Measurements from ENCODE around the gene FUT2. TPM values are rescaled to one million over a fixed set of nuclear protein-coding genes. Genes with fewer than 3 reads are reported as not detected.

The FUT2 gene
- total RNA-seq: not detected in 2 replicates

GRCh38 chr19:48695743-48696352 lies at the start of gene FUT2:
TSS of gene FUT2 (plus strand) at chr19:48695971. CDS start at chr19:48702957, 6,986 bp downstream.

GRCh38 chr19:48646001-48646721 lies 49.6 kb upstream of the FUT2 start, which contains the start of gene CA11:
TSS of gene CA11 (minus strand) at chr19:48646187. CDS start at chr19:48645632, 555 bp downstream.

GRCh38 chr19:48672994-48673393 lies 22.8 kb upstream of the FUT2 start, which contains the start of gene NTN5:
TSS of gene NTN5 (minus strand) at chr19:48673017. CDS start at chr19:48670986, 2,031 bp downstream.

GRCh38 chr19:48719263-48720171 lies 23.7 kb downstream of the FUT2 start, which contains the start of gene MAMSTR:
TSS of gene MAMSTR (minus strand) at chr19:48719725. CDS start at chr19:48719031, 694 bp downstream.

GRCh38 chr19:48740164-48740972 lies 44.6 kb downstream of the FUT2 start, which contains the start of gene RASIP1:
TSS of gene RASIP1 (minus strand) at chr19:48740610. CDS start at chr19:48740282, 328 bp downstream.

GRCh38 chr19:48746738-48747575 lies 51.2 kb downstream of the FUT2 start, which contains the start of gene IZUMO1:
TSS of gene IZUMO1 (minus strand) at chr19:48746909. CDS start at chr19:48745859, 1,050 bp downstream.

GRCh38 chr19:48752496-48753365 lies 57.0 kb downstream of the FUT2 start, which contains the start of gene FUT1:
TSS of gene FUT1 (minus strand) at chr19:48752641. CDS start at chr19:48751281, 1,360 bp downstream.

GRCh38 chr19:48755084-48755641 lies 59.4 kb downstream of the FUT2 start, which contains the start of gene FGF21:
TSS of gene FGF21 (plus strand) at chr19:48755524. CDS start at chr19:48756237, 713 bp downstream.

Other genes with a start within 250 kb of the FUT2 start
- 22.2 and 29.3 TPM in 2 replicates for gene GRWD1, start 250.0 kb upstream of the FUT2 start, total RNA-seq
- 0.65 and 1.1 TPM in 2 replicates for gene KCNJ14, start 240.4 kb upstream of the FUT2 start, total RNA-seq
- gene CYTH2, start 226.6 kb upstream of the FUT2 start, total RNA-seq: 24.0 and 33.6 TPM in 2 replicates
- gene LMTK3, start 184.1 kb upstream of the FUT2 start, total RNA-seq: 0.33 and 0.89 TPM in 2 replicates
- not detected in 2 replicates for gene SULT2B1, start 143.8 kb upstream of the FUT2 start, total RNA-seq
- gene SPACA4, start 89.2 kb upstream of the FUT2 start, total RNA-seq: not detected in 2 replicates
- 0.23 and 0.52 TPM in 2 replicates for gene FAM83E, start 80.9 kb upstream of the FUT2 start, total RNA-seq
- 1,103 and 1,191 TPM in 2 replicates for gene RPL18, start 76.8 kb upstream of the FUT2 start, total RNA-seq
- 8.7 and 13.1 TPM in 2 replicates for gene SPHK2, start 76.5 kb upstream of the FUT2 start, total RNA-seq
- 7.4 and 7.8 TPM in 2 replicates for gene DBP, start 58.6 kb upstream of the FUT2 start, total RNA-seq
- 0.99 and 1.6 TPM in 2 replicates for gene CA11, start 49.8 kb upstream of the FUT2 start, total RNA-seq
- gene NTN5, start 23.0 kb upstream of the FUT2 start, total RNA-seq: 0.43 and 0.46 TPM in 2 replicates
- gene MAMSTR, start 23.8 kb downstream of the FUT2 start, total RNA-seq: 0.65 and 0.69 TPM in 2 replicates
- gene RASIP1, start 44.6 kb downstream of the FUT2 start, total RNA-seq: 0.52 and 1.0 TPM in 2 replicates
- gene IZUMO1, start 50.9 kb downstream of the FUT2 start, total RNA-seq: 0.07 TPM in 1 of 2 replicates, not detected in the other
- 0.13 TPM in 2 replicates for gene FUT1, start 56.7 kb downstream of the FUT2 start, total RNA-seq
- not detected in 2 replicates for gene FGF21, start 59.6 kb downstream of the FUT2 start, total RNA-seq
- 33.0 and 35.3 TPM in 2 replicates for gene BCAT2, start 115.1 kb downstream of the FUT2 start, total RNA-seq
- 2.2 and 2.8 TPM in 2 replicates for gene HSD17B14, start 140.5 kb downstream of the FUT2 start, total RNA-seq
- 21.3 and 22.6 TPM in 2 replicates for gene PLEKHA4, start 172.6 kb downstream of the FUT2 start, total RNA-seq
- 53.2 and 70.7 TPM in 2 replicates for gene PPP1R15A, start 176.4 kb downstream of the FUT2 start, total RNA-seq
- 0.23 TPM in 1 of 2 replicates, not detected in the other for gene TULP2, start 202.8 kb downstream of the FUT2 start, total RNA-seq
- gene NUCB1, start 204.3 kb downstream of the FUT2 start, total RNA-seq: 522 and 547 TPM in 2 replicates
- 0.17 TPM in 1 of 2 replicates, not detected in the other for gene DHDH, start 237.7 kb downstream of the FUT2 start, total RNA-seq